ENCODE data around the gene PLPPR4.
"Not testable (repeated sequence)": the region's sequence is repeated elsewhere in the genome, so short reads cannot be mapped to it uniquely, and the experiment has no call there.

Gene PLPPR4

GRCh38 chr1:99269321-99269720, 5.0 kb downstream of the PLPPR4 start:
- DNase-seq (ENCODE audit: low spot score) = no peak

DNA sequence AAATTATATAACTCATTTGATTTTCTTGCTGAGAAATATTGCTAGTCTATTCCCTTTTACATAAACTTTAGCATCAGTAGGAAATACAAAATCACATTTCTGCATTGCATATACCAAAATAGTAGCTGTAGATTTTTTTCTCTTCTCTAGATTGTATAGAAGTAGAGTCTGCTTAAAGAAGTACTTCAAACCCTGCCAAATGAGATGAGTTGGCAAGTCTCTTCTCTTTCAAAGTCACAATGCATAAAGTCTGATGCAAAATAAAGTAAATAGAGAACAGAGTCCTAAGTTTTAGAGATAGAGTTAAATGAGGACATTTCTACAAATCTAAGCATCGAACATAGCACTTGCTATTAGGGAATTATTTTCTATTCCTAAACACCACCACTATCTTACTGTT, 6.4 kb downstream of the PLPPR4 start:
- no peak for DNase-seq (ENCODE audit: low spot score)

- DNase-seq (ENCODE audit: low spot score) = no peak
Measured at GRCh38 chr1:99271249-99271648, 7.0 kb downstream of the PLPPR4 start.

GRCh38 chr1:99277066-99277465, 12.8 kb downstream of the PLPPR4 start:
- DNase-seq (ENCODE audit: low spot score) = no peak

DNA sequence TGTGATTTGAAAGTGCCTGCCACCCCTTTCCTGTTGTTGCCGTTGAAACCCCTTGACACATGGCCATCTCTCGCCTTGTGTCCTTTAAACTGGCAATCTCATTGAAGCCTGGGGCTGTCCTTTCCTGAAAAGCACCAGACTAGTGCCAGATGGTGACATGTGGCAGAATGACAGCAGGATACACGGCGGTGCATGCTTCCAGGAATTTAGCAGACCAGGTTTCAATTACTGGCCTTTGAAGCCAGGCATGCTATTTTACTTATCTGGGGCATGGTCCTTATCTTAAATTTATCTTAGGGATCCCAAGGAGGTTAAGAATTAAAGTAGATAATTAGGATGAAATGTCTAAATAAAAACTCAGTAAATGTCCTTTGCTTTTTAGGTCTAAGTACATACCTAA, 15.2 kb downstream of the PLPPR4 start:
- DNase-seq (ENCODE audit: low spot score) = no peak

DNA sequence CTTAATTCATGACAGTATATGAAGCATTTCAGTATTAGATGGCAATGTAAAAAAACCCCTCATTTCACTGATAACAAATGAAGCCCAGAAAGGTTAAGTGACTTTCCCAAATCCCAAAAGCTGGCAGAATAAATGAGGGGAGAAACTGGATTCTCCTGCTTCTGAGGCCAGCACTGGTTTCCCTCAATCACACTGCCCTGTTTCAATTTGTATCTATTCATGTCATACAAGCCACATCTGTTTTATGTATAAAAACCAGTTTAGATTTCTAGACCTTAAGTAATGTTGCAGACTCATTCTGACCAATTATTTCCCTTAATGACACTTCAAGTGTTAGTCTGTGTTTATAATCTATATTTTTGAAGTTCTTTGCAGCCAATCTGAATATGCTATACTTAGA, 16.8 kb downstream of the PLPPR4 start:
- DNase-seq (ENCODE audit: low spot score) = no peak

DNA sequence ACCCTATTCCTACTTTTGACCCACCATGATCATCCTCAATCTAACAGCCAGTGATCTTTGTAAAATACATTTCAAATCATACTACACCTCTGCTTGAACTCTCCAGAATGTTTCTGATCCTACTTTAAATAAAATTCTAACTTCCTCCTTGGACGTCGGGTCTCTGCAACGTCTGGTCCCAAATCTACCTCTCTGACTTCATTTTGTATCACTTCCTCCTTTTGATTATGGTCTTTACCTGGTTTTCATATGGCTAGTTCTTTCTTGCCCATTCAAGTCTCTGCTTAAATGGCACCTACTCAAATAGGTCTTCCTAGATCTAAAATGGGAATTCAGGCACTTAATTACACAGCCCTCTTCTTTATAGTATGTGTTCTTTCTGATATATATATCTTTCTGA, 18.2 kb downstream of the PLPPR4 start:
- DNase-seq (ENCODE audit: low spot score) = no peak

- not testable (repeated sequence) for DNase-seq (ENCODE audit: low spot score)
Measured at GRCh38 chr1:99283521-99283920, 19.2 kb downstream of the PLPPR4 start.

GRCh38 chr1:99292886-99293285, 28.6 kb downstream of the PLPPR4 start:
- DNase-seq (ENCODE audit: low spot score) = no peak

- DNase-seq (ENCODE audit: low spot score) = no peak
Measured at GRCh38 chr1:99297923-99298322, 33.6 kb downstream of the PLPPR4 start.

DNA sequence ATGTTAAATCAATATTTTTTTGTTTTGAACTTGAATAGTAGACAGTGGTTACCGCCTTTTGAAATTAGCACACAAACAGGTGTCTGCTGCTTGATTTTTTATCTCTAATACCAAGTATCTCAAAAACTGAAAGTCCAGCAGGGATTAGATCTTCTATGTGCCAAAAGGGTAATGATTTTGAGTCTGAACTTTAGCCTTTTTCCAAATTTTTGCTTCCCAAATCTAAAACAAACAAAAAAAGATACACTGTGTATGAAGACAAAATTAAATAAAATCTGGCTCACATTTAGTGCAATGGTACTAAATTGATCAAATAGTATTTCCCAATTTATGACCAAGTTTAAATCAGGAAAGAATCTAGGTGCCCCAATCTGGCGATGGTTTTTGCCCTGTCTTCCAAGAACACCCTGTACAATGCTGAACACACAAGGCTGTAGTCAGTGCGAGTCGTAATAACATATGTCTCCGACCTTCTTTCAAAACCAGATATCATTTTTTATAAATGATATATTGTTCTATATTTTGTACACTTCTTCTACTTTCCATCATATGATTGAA, 40.5 kb downstream of the PLPPR4 start:
- DNase-seq (ENCODE audit: low spot score) = no peak

- no peak for DNase-seq (ENCODE audit: low spot score)
Measured at GRCh38 chr1:99305626-99306025, 41.3 kb downstream of the PLPPR4 start.

DNA sequence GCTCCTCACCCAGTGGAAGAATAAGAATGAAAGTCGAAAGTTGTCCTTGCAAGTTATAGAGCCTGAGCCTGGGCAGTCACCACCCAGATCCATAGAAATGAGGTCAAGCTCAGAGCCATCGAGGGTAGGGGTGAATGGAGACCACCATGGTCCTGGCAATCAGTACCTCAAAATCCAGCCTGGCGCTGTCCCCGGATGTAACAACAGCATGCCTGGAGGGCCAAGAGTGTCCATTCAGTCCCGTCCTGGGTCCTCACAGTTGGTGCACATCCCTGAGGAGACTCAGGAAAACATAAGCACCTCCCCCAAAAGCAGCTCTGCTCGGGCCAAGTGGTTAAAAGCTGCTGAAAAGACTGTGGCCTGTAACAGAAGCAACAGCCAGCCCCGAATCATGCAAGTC, 41.8 kb downstream of the PLPPR4 start:
- DNase-seq (ENCODE audit: low spot score) = no peak

DNA sequence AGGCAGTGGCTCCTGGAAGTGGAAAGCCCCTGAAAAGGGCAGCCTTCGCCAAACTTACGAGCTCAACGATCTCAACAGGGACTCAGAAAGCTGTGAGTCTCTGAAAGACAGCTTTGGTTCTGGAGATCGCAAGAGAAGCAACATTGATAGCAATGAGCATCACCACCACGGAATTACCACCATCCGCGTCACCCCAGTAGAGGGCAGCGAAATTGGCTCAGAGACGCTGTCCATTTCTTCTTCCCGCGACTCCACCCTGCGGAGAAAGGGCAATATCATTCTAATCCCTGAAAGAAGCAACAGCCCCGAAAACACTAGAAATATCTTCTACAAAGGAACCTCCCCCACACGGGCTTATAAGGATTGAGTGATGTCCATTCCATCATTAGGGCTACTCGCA, 42.4 kb downstream of the PLPPR4 start:
- DNase-seq (ENCODE audit: low spot score) = no peak

DNA sequence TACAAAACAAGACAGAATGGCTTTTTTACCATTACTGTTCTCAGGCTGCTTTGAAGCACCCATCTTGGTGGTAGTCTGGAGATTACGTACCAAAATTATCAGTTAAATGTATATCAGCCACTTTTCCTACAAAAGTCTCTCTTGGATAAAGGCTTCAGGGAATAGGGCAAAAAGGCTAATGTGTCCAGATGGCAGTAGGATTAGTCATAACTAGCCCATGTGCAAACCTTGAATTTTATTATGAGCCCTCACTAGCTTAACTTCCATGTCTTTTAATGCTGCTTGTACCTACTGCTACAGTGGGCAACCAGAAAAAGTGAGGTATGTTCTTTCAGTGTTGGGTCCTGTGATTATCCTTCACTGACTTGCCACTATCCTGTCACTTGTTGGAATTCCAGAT, 51.0 kb downstream of the PLPPR4 start:
- DNase-seq (ENCODE audit: low spot score) = no peak

DNA sequence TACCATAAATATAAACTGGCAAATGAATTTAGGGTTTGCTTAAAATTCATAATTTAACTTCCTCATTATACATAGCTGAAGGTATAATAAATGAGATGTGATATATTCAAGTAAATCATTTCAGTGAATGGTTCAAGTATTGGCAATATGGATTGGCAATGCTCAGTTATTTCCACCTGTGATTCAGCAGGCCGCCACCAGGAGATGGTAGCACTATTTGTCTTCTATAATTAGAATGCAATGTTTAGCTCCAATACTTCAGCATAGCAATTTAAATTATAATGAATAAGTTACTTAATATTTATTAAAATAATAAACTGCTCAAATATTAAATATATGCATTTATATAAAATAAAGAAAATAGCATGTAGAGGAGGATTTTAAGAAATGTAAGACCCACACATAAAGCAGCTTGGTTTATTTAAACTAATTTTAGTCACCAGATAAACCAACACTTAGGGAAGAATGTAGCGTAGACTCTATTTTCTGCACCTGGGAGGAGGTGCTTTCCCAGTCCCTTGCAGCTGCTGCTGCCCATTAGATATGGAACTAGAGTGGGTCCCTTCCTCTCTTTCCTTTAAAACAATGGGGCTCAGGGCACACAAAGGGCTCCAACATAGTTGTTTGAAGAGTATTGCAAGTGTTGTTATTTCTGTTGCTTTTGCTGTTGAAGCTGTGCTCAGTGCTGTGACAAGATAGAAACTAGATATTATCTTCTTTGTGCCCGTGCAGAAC, 62.1 kb downstream of the PLPPR4 start:
- DNase-seq (ENCODE audit: low spot score) = peak; percentile 6

- DNase-seq (ENCODE audit: low spot score) = no peak
Measured at GRCh38 chr1:99327357-99327756, 63.1 kb downstream of the PLPPR4 start.

GRCh38 chr1:99328171-99328570, 63.9 kb downstream of the PLPPR4 start:
- DNase-seq (ENCODE audit: low spot score) = no peak

DNA sequence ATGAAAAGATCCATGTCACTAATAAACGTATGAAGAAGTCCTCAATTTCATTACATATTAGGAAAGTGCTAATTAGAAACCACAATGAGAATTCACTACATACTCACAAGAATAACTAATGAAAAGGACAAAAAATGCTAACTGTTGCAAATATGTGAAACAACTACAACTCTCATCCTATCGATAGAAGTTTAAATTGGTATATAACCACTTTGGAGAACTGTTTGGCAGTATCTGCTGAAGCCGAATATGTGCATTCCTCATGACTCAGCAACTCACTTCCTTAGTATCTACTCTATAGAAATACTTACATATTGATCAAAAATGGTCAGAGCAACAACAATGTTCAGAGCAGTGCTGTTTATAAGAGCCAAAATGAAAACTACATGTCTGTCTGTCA, 66.8 kb downstream of the PLPPR4 start:
- DNase-seq (ENCODE audit: low spot score) = no peak

GRCh38 chr1:99331636-99332035, 67.3 kb downstream of the PLPPR4 start:
- DNase-seq (ENCODE audit: low spot score) = no peak

- no peak for DNase-seq (ENCODE audit: low spot score)
Measured at GRCh38 chr1:99332561-99332960, 68.3 kb downstream of the PLPPR4 start.

- DNase-seq (ENCODE audit: low spot score) = no peak
Measured at GRCh38 chr1:99334991-99335390, 70.7 kb downstream of the PLPPR4 start.

GRCh38 chr1:99347041-99347684, 82.9 kb downstream of the PLPPR4 start:
- DNase-seq (ENCODE audit: low spot score) = no peak

Measured in NAMALWA (cell line).